GM23338 (cell line): ENCODE measurements around the gene PARVB. TPM values are rescaled to one million over a fixed set of nuclear protein-coding genes. Genes with fewer than 3 reads are reported as not detected.

Experiments used
- ATAC-seq: fragments of 200-7000 bp; cut with Tn5 transposase; 3 replicates; pipeline ENCODE4 v1.9.1; 2020
- DNase-seq: peaks from one replicate; pipeline ENCODE4 v3.0.0-alpha.2; 2015; ENCODE audit warnings: low spot score
- H2AFZ ChIP-seq: fragments of 200-600 bp; sonication (generic); 2 replicates; pipeline ENCODE4 v1.8.0; 2016; ENCODE audit warnings: antibody characterized with exemption, mild to moderate bottlenecking, moderate library complexity
- H3F3A ChIP-seq: fragments of 200-600 bp; sonication (generic); replicated peaks from 2 replicates; pipeline ENCODE4 v1.8.0; 2017; ENCODE audit warnings: antibody characterized with exemption, mixed run types, low read depth
- H3K27ac ChIP-seq: fragments of 200-600 bp; sonication (generic); 2 replicates; pipeline ENCODE4 v1.6.1; 2016; ENCODE audit warnings: low read depth
- H3K27me3 ChIP-seq: fragments of 200-600 bp; sonication (generic); 2 replicates; pipeline ENCODE4 v1.8.0; 2016; ENCODE audit warnings: mild to moderate bottlenecking, mixed run types, moderate library complexity; ENCODE audit not compliant: insufficient read depth
- H3K36me3 ChIP-seq: fragments of 200-600 bp; sonication (generic); 2 replicates; pipeline ENCODE4 v1.8.0; 2016; ENCODE audit warnings: mild to moderate bottlenecking; ENCODE audit not compliant: insufficient read depth
- H3K4me1 ChIP-seq: fragments of 200-600 bp; sonication (generic); 2 replicates; pipeline ENCODE4 v1.8.0; 2016; ENCODE audit warnings: mild to moderate bottlenecking, moderate library complexity; ENCODE audit not compliant: insufficient read depth
- H3K4me2 ChIP-seq: fragments of 200-600 bp; sonication (generic); 2 replicates; pipeline ENCODE4 v1.7.1; 2017; ENCODE audit warnings: mixed run types
- H3K4me3 ChIP-seq: fragments of 200-600 bp; sonication (generic); 2 replicates; pipeline ENCODE4 v1.6.1; 2016; ENCODE audit warnings: mixed run types
- H3K79me2 ChIP-seq: fragments of 200-600 bp; sonication (generic); replicated peaks from 2 replicates; pipeline ENCODE4 v1.8.0; 2017; ENCODE audit warnings: mild to moderate bottlenecking; ENCODE audit not compliant: insufficient read depth
- H3K9me2 ChIP-seq: fragments of 200-600 bp; sonication (generic); 2 replicates; pipeline ENCODE4 v1.8.0; 2017; ENCODE audit not compliant: insufficient read depth
- H4K20me1 ChIP-seq: fragments of 200-600 bp; sonication (generic); replicated peaks from 2 replicates; pipeline ENCODE4 v1.8.0; 2017; ENCODE audit warnings: mild to moderate bottlenecking; ENCODE audit not compliant: insufficient read depth
- H3K27ac Mint-ChIP-seq: 2 replicates; pipeline ENCODE4 v1.8.0; 2020; ENCODE audit warnings: inconsistent platforms, mild to moderate bottlenecking, moderate library complexity, mixed read lengths
- H3K27me3 Mint-ChIP-seq: 3 replicates; pipeline ENCODE4 v1.8.0; 2022; ENCODE audit warnings: low read depth, mild to moderate bottlenecking, moderate library complexity, mixed read lengths, inconsistent platforms; ENCODE audit not compliant: insufficient read depth, poor library complexity
- H3K36me3 Mint-ChIP-seq: 3 replicates; pipeline ENCODE4 v1.8.0; 2021; ENCODE audit warnings: low read depth, mild to moderate bottlenecking, inconsistent platforms, moderate library complexity, mixed read lengths
- H3K4me1 Mint-ChIP-seq: 3 replicates; pipeline ENCODE4 v1.8.0; 2020; ENCODE audit warnings: mild to moderate bottlenecking, inconsistent platforms, mixed read lengths
- H3K4me3 Mint-ChIP-seq: 3 replicates; pipeline ENCODE4 v1.8.0; 2021; ENCODE audit warnings: moderate library complexity, mild to moderate bottlenecking, inconsistent platforms, mixed read lengths
- H3K9me3 Mint-ChIP-seq: 3 replicates; pipeline ENCODE4 v1.8.0; 2020; ENCODE audit warnings: moderate library complexity, mild to moderate bottlenecking, inconsistent platforms, mixed read lengths
- CREB1 ChIP-seq: fragments of 250-450 bp; sonication (Bioruptor Pico); IDR thresholded peaks from 2 replicates; pipeline ENCODE4 v1.5.0; 2020; ENCODE audit warnings: low read depth, mild to moderate bottlenecking, moderate library complexity
- EZH2 ChIP-seq: fragments of 200-600 bp; sonication (generic); IDR thresholded peaks from one replicate; pipeline ENCODE4 v1.8.0; 2017; ENCODE audit warnings: antibody characterized with exemption, mild to moderate bottlenecking, low read depth; ENCODE audit not compliant: unreplicated experiment
- STAT1 ChIP-seq: IDR thresholded peaks from one replicate; pipeline ENCODE4 v1.6.1; 2016; ENCODE audit warnings: antibody characterized with exemption; ENCODE audit not compliant: unreplicated experiment
- polyA plus RNA-seq: library from polyadenylated mRNA; unstranded; fragments of >200 nt; fragmentation: Nextera tagmentation; extraction: Ambion mirVana; gene quantifications from 2 replicates; pipeline ENCODE4 v1.2.1, GENCODE V29; 2016
- total RNA-seq: library from RNA; depleted of rRNA; stranded (reverse); fragments of >200 nt; shearing (Covaris generic); gene quantifications from 2 replicates; pipeline ENCODE4 v1.2.3, GENCODE V29; 2014
- TF ChIP-seq, protein P1 (sequence below): fragments of 250-450 bp; sonication (Bioruptor Pico); IDR thresholded peaks from 2 replicates; pipeline ENCODE4 v1.5.0; 2020; ENCODE audit warnings: mild to moderate bottlenecking, moderate library complexity

PARVB gene
- total and polyA plus RNA-seq, 2 experiments from 2014 or later: 4.3 to 7.7 TPM

DNA sequence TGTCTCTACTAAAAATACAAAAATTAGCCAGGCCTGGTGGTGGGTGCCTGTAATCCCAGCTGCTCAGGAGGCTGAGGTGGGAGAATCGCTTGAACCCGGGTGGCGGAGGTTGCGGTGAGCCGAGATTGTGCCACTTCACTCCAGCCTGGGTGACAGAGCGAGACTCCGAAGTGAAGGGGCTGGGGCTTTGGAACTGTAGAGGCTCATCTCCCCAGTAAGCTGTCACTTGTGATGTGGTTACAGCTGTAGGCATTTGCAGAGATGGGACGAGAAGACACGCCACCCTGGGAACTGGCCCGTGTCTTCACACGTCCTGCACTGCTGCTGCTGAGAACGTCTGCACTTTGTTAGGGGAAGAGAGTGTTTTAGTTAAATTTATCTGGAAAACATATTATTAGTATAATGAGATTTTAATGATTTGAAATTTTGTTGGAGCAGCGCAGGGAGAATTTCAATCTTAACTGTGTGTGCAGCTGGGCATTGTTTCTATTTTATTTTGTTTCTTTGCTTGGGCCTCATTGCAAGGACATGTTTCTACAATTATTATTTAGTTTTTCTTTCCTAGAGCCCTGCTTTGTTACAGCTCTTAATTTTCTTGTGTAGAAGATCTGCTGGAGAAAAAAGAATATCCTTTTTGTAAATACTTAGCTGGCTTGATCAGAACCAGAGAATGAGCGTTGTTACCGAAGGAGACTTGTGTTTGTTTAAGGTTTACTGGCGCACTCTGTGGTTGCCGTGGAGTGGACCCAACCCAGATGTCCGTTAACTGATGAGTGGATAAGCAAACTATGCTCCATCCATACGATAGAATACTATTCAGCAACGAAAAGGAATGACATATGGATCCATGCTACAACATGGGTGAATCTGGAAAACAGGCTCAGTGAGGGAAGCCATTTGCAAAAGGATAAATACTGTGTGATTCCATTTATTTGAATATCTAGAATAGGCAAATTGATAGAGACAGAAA lies 18.4 kb downstream of the PARVB start:
- no peaks in the 10 kb centered on the region for H3K9me3 Mint-ChIP-seq
- DNase-seq: no peak
- no peaks in the 10 kb centered on the region for H3K4me1 Mint-ChIP-seq
- Histone ChIP-seq H3K27ac (no peak overlapping the region), H4K20me1 (no peaks in the 10 kb centered on the region), H3K4me1 (no peaks in the 10 kb centered on the region), H3K4me3 (no peak overlapping the region), H3K79me2 (no peaks in the 10 kb centered on the region), H3K9me2 (no peaks in the 10 kb centered on the region), H2AFZ (no peak overlapping the region), H3K27me3 (no peaks in the 10 kb centered on the region), H3K4me2 (no peak overlapping the region), H3K36me3 (no peaks in the 10 kb centered on the region), H3F3A (no peaks in the 10 kb centered on the region)
- no peaks in the 10 kb centered on the region for H3K36me3 Mint-ChIP-seq
- H3K27me3 Mint-ChIP-seq: peaks cover 4% of the 10 kb centered on the region
- no peak overlapping the region for H3K27ac Mint-ChIP-seq
- ATAC-seq: no peak
- TF ChIP-seq STAT1: no peak
- H3K4me3 Mint-ChIP-seq: no peak overlapping the region

DNA sequence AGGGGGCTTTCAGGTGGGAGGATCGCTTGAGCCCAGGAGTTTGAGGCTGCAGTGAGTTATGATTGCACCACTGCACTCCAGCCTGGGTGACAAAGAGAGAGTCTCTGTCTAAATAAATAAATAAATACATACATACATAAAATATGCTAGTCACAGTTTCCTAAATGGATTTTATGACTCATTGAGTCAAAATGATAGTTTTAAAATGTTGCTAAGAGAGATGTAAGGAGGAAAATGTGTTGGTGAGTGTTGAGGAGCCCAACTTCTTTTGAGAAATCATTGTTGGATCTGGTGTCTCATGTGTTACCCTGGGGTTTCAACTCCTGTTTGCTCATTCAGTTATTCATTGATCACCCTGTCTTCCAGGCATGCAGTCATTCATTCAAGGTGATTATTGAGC lies 21.0 kb downstream of the PARVB start:
- no peak overlapping the region for H3K27ac ChIP-seq
- TF ChIP-seq EZH2: no peak
- TF ChIP-seq STAT1: no peak
- TF ChIP-seq, protein P1, sequence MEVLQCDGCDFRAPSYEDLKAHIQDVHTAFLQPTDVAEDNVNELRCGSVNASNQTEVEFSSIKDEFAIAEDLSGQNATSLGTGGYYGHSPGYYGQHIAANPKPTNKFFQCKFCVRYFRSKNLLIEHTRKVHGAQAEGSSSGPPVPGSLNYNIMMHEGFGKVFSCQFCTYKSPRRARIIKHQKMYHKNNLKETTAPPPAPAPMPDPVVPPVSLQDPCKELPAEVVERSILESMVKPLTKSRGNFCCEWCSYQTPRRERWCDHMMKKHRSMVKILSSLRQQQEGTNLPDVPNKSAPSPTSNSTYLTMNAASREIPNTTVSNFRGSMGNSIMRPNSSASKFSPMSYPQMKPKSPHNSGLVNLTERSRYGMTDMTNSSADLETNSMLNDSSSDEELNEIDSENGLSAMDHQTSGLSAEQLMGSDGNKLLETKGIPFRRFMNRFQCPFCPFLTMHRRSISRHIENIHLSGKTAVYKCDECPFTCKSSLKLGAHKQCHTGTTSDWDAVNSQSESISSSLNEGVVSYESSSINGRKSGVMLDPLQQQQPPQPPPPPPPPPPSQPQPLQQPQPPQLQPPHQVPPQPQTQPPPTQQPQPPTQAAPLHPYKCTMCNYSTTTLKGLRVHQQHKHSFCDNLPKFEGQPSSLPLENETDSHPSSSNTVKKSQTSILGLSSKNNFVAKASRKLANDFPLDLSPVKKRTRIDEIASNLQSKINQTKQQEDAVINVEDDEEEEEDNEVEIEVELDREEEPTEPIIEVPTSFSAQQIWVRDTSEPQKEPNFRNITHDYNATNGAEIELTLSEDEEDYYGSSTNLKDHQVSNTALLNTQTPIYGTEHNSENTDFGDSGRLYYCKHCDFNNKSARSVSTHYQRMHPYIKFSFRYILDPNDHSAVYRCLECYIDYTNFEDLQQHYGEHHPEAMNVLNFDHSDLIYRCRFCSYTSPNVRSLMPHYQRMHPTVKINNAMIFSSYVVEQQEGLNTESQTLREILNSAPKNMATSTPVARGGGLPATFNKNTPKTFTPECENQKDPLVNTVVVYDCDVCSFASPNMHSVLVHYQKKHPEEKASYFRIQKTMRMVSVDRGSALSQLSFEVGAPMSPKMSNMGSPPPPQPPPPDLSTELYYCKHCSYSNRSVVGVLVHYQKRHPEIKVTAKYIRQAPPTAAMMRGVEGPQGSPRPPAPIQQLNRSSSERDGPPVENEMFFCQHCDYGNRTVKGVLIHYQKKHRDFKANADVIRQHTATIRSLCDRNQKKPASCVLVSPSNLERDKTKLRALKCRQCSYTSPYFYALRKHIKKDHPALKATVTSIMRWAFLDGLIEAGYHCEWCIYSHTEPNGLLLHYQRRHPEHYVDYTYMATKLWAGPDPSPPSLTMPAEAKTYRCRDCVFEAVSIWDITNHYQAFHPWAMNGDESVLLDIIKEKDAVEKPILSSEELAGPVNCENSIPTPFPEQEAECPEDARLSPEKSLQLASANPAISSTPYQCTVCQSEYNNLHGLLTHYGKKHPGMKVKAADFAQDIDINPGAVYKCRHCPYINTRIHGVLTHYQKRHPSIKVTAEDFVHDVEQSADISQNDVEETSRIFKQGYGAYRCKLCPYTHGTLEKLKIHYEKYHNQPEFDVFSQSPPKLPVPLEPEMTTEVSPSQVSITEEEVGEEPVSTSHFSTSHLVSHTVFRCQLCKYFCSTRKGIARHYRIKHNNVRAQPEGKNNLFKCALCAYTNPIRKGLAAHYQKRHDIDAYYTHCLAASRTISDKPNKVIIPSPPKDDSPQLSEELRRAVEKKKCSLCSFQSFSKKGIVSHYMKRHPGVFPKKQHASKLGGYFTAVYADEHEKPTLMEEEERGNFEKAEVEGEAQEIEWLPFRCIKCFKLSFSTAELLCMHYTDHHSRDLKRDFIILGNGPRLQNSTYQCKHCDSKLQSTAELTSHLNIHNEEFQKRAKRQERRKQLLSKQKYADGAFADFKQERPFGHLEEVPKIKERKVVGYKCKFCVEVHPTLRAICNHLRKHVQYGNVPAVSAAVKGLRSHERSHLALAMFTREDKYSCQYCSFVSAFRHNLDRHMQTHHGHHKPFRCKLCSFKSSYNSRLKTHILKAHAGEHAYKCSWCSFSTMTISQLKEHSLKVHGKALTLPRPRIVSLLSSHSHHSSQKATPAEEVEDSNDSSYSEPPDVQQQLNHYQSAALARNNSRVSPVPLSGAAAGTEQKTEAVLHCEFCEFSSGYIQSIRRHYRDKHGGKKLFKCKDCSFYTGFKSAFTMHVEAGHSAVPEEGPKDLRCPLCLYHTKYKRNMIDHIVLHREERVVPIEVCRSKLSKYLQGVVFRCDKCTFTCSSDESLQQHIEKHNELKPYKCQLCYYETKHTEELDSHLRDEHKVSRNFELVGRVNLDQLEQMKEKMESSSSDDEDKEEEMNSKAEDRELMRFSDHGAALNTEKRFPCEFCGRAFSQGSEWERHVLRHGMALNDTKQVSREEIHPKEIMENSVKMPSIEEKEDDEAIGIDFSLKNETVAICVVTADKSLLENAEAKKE (CRISPR knock-in tag): no peak
- TF ChIP-seq CREB1: no peak

More for the DNA sequence above, 21.0 kb downstream of the PARVB start:
- no peaks in the 10 kb centered on the region for H3K36me3 Mint-ChIP-seq
- H3K27ac Mint-ChIP-seq: no peak overlapping the region
- H3K4me1 Mint-ChIP-seq: peaks cover 5% of the 10 kb centered on the region; the same call in 2 of the 3 replicates
- no peak overlapping the region for H3K4me3 Mint-ChIP-seq
- DNase-seq (no peak), ATAC-seq (no peak)
- H3K79me2 ChIP-seq: no peaks in the 10 kb centered on the region
- H4K20me1 ChIP-seq: no peaks in the 10 kb centered on the region
- H3K36me3 ChIP-seq: no peaks in the 10 kb centered on the region
- no peaks in the 10 kb centered on the region for H3K27me3 ChIP-seq
- no peaks in the 10 kb centered on the region for H3K4me1 ChIP-seq
- no peaks in the 10 kb centered on the region for H3K9me2 ChIP-seq
- no peak overlapping the region for H2AFZ ChIP-seq
- H3K4me3 ChIP-seq: no peak overlapping the region
- H3K4me2 ChIP-seq: no peak overlapping the region
- no peaks in the 10 kb centered on the region for H3F3A ChIP-seq
- H3K9me3 Mint-ChIP-seq: no peaks in the 10 kb centered on the region
- H3K27me3 Mint-ChIP-seq: peaks cover 8% of the 10 kb centered on the region
